Measurements from ENCODE around the gene SPTLC3.
A peak's percentile ranks its signal among the peaks of the same experiment; 100 is the strongest.

Gene SPTLC3

DNA sequence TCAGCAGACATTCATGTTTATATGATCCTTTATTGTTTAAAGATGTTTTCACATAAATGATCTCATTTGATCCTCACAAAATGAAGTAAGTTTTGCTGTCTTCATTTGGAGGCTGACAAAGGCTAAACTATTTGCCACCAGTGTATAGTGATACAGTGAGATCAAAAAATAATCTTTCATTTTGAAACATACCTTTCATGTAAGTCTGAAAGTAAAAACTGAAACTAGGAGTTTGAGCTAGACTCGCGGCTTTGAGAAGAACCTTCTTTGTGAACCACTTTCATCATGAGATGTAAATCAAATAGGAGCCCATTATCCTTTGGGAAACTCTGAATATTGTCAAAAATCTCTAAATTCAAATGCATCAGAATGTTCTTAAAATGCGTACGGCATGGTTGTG is 40.3 kb upstream of the SPTLC3 start:
- H3K27me3 ChIP-seq (ENCODE audit: control insufficient read depth, insufficient read depth, low read length) = no peaks in the 10 kb centered on the region

GRCh38 chr20:12969071-12969669 is 39.6 kb upstream of the SPTLC3 start:
- no peaks in the 10 kb centered on the region for H3K36me3 ChIP-seq (ENCODE audit: control insufficient read depth, insufficient read depth, low read length)
- H3K4me2 ChIP-seq (ENCODE audit: low read length) = no peak overlapping the region
- no peaks in the 10 kb centered on the region for H3K79me2 ChIP-seq
- H3K4me1 ChIP-seq = no peaks in the 10 kb centered on the region
- no peak overlapping the region for H2AFZ ChIP-seq
- H3K27me3 ChIP-seq (ENCODE audit: control insufficient read depth, insufficient read depth, low read length) = no peaks in the 10 kb centered on the region
- no peak overlapping the region for H3K27ac ChIP-seq
- H3K9me3 ChIP-seq (ENCODE audit: control insufficient read depth, low read length) = no peaks in the 10 kb centered on the region
- TF ChIP-seq, protein P1, sequence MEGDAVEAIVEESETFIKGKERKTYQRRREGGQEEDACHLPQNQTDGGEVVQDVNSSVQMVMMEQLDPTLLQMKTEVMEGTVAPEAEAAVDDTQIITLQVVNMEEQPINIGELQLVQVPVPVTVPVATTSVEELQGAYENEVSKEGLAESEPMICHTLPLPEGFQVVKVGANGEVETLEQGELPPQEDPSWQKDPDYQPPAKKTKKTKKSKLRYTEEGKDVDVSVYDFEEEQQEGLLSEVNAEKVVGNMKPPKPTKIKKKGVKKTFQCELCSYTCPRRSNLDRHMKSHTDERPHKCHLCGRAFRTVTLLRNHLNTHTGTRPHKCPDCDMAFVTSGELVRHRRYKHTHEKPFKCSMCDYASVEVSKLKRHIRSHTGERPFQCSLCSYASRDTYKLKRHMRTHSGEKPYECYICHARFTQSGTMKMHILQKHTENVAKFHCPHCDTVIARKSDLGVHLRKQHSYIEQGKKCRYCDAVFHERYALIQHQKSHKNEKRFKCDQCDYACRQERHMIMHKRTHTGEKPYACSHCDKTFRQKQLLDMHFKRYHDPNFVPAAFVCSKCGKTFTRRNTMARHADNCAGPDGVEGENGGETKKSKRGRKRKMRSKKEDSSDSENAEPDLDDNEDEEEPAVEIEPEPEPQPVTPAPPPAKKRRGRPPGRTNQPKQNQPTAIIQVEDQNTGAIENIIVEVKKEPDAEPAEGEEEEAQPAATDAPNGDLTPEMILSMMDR (IDR thresholded peaks at IDR 0.05) = no peak
- no peak overlapping the region for H3K4me3 ChIP-seq (ENCODE audit: low read depth, low read length)
- H3K9ac ChIP-seq = no peak overlapping the region

More for the DNA sequence above, 40.3 kb upstream of the SPTLC3 start:
- no peaks in the 10 kb centered on the region for H3K9me3 ChIP-seq (ENCODE audit: control insufficient read depth, low read length)
- no peaks in the 10 kb centered on the region for H3K36me3 ChIP-seq (ENCODE audit: control insufficient read depth, insufficient read depth, low read length)
- no peak overlapping the region for H3K4me3 ChIP-seq (ENCODE audit: low read depth, low read length)
- H3K79me2 ChIP-seq = no peaks in the 10 kb centered on the region
- no peak overlapping the region for H3K9ac ChIP-seq
- H3K4me1 ChIP-seq = no peaks in the 10 kb centered on the region
- TF ChIP-seq, protein P1 (IDR thresholded peaks at IDR 0.05) = no peak
- no peak overlapping the region for H3K27ac ChIP-seq
- H3K4me2 ChIP-seq (ENCODE audit: low read length) = no peak overlapping the region
- no peak overlapping the region for H2AFZ ChIP-seq

DNA sequence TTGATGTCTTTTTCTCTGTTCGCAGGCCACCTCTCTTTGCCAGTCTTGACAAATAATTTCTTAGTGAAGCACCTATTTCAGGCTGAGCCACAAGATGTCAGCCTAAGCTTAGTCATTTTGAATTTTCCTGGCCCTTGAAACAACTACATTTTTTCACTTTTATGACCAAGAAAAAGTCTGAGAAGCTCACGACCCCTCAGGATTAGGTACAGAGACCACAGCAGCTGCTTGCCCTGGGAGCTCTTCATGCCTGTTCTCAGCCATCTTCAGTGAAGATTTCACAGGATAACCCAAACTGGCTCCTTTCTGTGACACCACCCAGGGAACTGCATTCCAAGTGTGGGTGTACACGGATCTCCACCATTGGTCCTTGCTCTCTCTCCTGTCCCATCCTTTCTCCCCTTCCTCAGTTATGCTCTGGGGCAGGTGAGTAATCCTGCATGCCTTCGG is 38.4 kb upstream of the SPTLC3 start:
- Histone ChIP-seq H3K27ac (no peak overlapping the region), H3K4me2 (ENCODE audit: low read length) (no peak overlapping the region), H3K4me1 (no peaks in the 10 kb centered on the region), H3K27me3 (ENCODE audit: control insufficient read depth, insufficient read depth, low read length) (no peaks in the 10 kb centered on the region), H2AFZ (no peak overlapping the region), H3K9me3 (ENCODE audit: control insufficient read depth, low read length) (no peaks in the 10 kb centered on the region), H3K4me3 (ENCODE audit: low read depth, low read length) (no peak overlapping the region), H3K36me3 (ENCODE audit: control insufficient read depth, insufficient read depth, low read length) (no peaks in the 10 kb centered on the region), H3K79me2 (no peaks in the 10 kb centered on the region), H3K9ac (no peak overlapping the region)
- TF ChIP-seq, protein P1 (IDR thresholded peaks at IDR 0.05) = peak; percentile 51

GRCh38 chr20:12975833-12976608 is 32.8 kb upstream of the SPTLC3 start:
- no peak overlapping the region for H3K9ac ChIP-seq
- no peaks in the 10 kb centered on the region for H3K36me3 ChIP-seq (ENCODE audit: control insufficient read depth, insufficient read depth, low read length)
- TF ChIP-seq, protein P1 (IDR thresholded peaks at IDR 0.05) = no peak
- H3K4me2 ChIP-seq (ENCODE audit: low read length) = no peak overlapping the region
- no peak overlapping the region for H2AFZ ChIP-seq
- no peaks in the 10 kb centered on the region for H3K79me2 ChIP-seq
- H3K27ac ChIP-seq = no peak overlapping the region
- H3K4me1 ChIP-seq = no peaks in the 10 kb centered on the region
- no peak overlapping the region for H3K4me3 ChIP-seq (ENCODE audit: low read depth, low read length)
- no peaks in the 10 kb centered on the region for H3K9me3 ChIP-seq (ENCODE audit: control insufficient read depth, low read length)
- no peaks in the 10 kb centered on the region for H3K27me3 ChIP-seq (ENCODE audit: control insufficient read depth, insufficient read depth, low read length)
